Medulla oblongata (tissue), 1 donor: ENCODE results near the gene GDI1.
A peak's percentile ranks its signal among the peaks of the same experiment; 100 is the strongest.

Experiments
- DNase-seq: peaks from one replicate; pipeline ENCODE4 v3.0.0-alpha.2; 2015; ENCODE audit errors: extremely low spot score

Gene GDI1

DNA sequence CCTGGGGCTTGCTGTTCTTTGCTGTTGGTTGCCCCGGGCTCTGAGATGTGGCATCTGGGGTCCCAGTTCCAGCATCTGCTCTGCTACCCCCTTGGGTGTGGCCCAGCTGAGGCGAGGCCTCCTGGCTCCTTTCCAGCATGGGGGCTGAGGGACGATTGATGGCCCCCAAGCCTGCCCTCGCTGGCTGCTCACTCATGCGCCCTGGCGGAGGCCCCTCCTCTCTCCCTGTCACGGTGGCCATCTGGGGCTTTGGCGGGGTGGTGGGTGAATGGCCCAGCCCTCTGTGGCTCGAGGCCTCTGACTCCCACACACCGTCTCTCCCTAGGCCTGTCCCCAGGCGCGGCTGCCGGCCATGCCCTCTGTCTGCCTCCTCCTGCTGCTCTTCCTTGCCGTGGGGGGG lies 22.9 kb downstream of the GDI1 start:
- DNase-seq, result no peak

DNA sequence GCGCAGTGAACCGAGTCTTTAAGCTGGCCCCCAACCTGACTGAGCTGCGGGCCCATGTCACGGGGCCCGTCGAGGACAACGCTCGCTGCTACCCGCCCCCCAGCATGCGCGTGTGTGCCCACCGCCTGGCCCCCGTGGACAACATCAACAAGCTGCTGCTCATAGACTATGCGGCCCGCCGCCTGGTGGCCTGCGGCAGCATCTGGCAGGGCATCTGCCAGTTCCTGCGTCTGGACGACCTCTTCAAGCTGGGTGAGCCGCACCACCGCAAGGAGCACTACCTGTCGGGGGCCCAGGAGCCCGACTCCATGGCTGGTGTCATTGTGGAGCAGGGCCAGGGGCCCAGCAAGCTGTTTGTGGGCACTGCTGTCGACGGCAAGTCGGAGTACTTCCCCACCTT lies 23.4 kb downstream of the GDI1 start:
- no peak for DNase-seq

DNA sequence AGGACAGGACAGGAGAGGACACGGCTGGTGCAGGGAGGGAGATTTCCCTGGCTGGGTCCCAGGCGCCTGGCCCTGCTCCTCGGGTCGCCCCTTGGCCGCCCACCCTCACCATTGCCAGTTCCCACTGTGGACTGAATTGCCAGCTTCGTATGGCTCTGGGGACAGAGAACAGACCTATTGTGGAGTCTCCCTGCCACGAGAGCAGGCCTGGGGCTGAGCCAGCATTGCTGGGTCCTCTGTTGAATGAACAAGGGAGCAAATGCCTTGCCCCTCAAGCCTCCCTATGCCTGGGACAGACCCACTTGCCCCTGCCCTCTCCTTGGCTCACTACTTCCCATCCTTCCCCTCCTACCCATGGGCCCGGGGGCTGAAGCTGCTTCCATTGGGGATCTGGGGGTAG lies 25.4 kb downstream of the GDI1 start:
- DNase-seq, result peak; percentile 61

GRCh38 chrX:154463611-154464220 lies 26.8 kb downstream of the GDI1 start:
- DNase-seq, result no peak

- DNase-seq, result no peak
These were observed 27.9 kb downstream of the GDI1 start for GRCh38 chrX:154464806-154465365.

DNA sequence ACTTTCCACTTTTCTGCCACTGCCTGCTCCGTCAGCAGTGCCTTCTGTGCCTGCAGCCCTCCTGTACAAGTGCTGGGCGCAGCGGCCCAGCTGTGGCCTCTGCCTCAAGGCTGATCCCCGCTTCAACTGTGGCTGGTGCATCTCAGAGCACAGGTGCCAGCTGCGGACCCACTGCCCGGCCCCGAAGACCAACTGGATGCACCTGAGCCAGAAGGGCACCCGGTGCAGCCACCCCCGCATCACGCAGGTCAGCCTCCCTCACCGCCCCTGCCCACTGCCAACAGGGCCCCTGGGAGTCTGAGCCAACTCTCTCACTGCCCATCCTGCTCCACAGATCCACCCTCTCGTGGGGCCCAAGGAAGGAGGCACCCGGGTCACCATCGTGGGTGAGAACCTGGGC lies 28.6 kb downstream of the GDI1 start:
- DNase-seq, result no peak

GRCh38 chrX:154466036-154466435 lies 29.1 kb downstream of the GDI1 start:
- DNase-seq, result no peak

GRCh38 chrX:154466907-154467306 lies 30.0 kb downstream of the GDI1 start:
- no peak for DNase-seq

DNA sequence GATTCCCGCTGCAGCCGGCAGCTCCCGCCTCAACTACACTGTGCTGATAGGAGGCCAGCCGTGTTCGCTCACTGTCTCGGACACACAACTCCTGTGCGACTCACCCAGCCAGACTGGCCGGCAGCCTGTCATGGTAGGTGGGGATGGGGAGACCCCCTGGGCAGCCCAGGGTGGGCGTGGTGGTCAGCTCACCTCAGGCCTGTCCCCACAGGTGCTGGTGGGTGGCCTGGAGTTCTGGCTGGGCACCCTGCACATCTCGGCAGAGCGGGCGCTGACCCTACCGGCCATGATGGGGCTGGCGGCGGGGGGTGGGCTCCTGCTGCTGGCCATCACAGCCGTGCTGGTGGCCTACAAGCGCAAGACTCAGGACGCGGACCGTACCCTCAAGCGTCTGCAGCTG lies 30.6 kb downstream of the GDI1 start:
- DNase-seq, result no peak

DNA sequence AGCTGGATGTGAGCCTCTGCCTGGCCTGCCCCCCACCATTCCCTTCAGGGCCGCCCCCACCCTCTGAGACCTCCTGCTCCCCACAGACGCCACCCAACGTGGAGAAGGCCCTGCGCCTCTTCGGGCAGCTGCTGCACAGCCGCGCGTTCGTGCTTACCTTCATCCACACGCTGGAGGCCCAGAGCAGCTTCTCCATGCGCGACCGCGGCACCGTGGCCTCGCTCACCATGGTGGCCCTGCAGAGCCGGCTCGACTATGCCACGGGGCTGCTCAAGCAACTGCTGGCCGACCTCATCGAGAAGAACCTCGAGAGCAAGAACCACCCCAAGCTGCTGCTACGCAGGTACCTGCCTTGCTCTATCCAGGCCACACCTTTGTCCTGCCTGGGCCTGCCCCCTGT lies 31.3 kb downstream of the GDI1 start:
- DNase-seq, result no peak

GRCh38 chrX:154469114-154469513 lies 32.2 kb downstream of the GDI1 start:
- DNase-seq, result no peak

GRCh38 chrX:154469880-154470279 lies 32.9 kb downstream of the GDI1 start:
- DNase-seq, result no peak

- no peak for DNase-seq
These were observed 33.5 kb downstream of the GDI1 start for GRCh38 chrX:154470434-154470833.

DNA sequence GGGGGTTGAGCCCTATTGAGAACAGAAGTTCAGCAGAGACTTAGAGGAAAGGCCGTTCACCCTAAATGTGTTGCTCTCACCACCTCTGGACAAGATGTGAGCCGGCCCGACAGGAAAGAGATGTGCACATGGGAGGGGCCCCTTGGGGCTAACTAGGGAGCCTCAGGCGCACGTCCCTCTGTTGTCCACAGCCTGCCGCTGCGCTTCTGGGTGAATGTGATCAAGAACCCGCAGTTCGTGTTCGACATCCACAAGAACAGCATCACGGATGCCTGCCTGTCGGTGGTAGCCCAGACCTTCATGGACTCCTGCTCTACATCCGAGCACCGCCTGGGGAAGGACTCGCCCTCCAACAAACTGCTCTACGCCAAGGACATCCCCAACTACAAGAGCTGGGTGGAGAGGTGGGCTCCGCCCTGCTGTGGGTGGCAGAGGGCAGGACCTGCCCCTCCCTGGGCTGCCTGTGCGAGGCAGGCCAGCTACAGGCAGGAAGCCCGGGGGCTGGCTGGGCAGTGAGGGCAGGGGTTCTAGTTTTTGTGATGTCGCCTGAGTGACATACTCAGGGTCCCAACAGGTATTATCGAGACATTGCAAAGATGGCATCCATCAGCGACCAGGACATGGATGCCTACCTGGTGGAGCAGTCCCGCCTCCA lies 34.1 kb downstream of the GDI1 start:
- DNase-seq, result no peak

DNA sequence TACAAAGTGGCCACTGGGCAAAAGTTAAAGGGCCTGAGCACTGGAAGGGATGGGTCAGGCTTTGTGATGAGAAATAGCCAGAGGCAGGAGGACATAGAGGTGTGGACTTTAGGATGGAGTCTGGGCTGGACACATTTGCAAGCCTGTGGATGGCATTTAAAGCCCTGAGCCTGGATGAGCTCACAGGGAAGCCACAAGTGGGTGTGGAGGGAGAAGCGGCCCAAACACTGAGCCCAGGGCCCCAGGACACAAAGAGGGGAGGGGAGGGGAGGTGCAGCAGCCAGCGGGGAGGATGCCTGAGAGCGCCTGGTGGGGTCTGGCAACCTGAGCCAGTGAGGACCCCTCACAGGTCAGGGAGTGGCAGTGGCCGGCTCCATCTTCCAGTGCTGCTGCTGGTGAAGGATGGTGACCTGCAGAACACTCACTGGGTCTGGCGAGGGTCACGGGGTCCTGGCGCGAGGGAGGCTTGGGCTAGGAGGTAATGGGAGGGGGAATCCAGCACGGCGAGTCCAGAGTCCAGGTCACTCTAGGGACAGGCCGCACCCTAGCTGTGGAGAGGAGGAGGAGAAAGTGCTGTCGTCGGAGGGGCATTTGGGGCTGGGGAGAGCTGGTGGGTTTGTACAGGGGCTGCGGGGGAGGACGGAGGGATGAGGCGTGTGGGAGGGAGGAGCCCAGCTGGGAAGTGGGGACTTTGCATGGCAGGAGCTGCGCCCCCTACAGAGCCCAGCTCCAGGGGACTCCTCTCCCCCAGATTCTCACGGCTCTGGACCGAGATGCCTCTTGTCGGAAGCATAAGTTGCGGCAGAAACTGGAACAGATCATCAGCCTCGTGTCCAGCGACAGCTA lies 35.1 kb downstream of the GDI1 start:
- no peak for DNase-seq

DNA sequence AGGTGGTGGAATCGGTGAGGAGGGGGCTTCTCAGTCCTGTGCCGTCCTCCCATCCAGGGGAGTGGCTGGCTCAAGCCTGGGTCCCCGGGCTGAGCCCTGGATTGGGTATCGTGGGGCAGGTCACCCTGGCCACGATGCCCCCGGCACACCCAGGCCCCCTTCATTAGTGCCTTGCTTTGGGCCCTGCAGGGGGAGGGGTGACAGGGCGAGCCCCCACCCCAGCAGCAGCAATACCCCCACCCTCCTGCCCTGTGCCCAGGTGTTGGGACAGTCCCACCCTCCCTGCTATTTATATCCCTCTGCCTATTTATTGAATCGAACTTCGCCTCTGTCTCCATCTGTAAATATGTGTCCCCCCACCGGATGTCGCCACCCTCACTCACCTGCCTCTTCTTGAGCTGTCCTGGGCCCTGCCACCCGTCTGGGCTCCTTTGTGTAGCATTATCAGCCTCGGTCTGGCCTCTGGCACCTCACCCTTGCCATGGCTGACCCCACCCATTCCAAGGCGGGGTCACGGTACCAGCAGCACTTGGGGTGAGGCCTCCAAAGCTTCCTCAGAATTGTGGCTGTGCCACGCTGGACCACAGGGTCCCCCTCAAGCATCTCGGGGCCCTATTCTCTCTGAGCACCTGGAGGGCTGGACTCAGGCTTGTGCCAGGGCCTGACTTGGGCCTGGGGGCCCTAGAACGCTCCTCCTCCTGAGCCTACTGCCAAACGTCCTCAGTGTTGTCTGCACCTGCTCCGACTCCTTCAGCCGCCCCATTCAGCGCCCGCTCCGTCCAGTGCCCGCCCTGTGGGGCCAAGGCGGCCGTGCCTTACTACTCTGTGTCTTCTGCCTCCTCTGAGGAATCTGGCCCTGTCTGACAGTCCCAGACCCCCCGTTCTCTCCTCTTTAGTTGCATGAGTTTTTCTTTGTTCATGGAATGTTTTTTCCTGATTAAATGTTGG lies 36.0 kb downstream of the GDI1 start:
- DNase-seq, result no peak

DNA sequence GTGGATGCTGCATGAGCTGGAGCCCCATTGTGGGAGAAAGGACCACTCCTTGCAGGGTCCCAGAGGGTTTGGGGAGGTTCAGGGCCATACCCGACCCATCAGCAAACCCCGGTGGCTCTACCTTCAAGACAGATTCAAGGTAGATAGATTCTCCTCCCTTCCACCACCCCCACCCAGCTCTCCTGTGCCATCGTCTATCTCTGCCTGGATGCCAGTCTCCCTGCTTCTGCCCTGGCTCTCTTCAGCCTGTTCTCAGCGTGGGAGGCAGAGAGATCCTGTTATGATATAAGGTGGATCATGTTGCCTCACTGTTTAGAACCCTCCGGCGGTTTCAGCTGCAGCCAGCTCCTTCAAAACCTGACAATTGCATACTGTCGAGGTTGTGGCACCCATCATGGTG lies 36.7 kb downstream of the GDI1 start:
- no peak for DNase-seq

DNA sequence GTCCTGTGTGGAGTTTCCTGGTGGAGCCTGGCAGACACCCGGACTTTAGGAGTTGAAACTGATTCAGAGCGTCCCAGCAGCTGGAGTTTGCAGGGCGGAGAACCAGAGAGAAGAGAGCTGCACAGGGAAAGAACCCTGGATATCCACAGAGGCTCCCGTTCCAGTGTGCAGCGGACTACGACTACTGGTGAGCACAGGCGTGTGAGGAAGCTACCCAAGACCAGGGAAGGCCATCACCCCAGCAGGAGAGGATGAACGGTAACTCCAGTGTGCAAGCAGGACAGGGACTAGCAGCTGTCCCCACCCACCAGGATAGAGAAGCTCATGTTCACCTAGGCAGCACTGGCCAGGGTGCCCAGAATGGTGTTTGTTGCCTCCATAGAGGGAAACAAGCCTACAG lies 39.9 kb downstream of the GDI1 start:
- no peak for DNase-seq

- no peak for DNase-seq
These were observed 41.0 kb downstream of the GDI1 start for GRCh38 chrX:154477891-154478477.

GRCh38 chrX:154478728-154479622 lies 42.0 kb downstream of the GDI1 start, which contains the start of gene LAGE3:
LAGE3 (minus strand) TSS chrX:154479281; CDS start chrX:154478915, 366 bp downstream.
- peak; percentile 88 for DNase-seq
